Astrocyte of the cerebellum (primary cell): ENCODE data around the gene CENPE.

ENCODE experiments used
- DNase-seq: peaks from one replicate; pipeline ENCODE4 v3.0.0-alpha.2; 2011; ENCODE audit warnings: low read depth
- H3K4me3 ChIP-seq: 2 replicates; pipeline ENCODE4 v1.5.1; 2011; ENCODE audit warnings: mild to moderate bottlenecking, low read depth, low read length, moderate library complexity
- CTCF ChIP-seq: IDR thresholded peaks from 2 replicates; pipeline ENCODE4 v1.5.1; 2012; ENCODE audit warnings: low read length, low read depth, moderate library complexity, mild to moderate bottlenecking; ENCODE audit errors: missing control alignments
- in situ Hi-C: cut with HindIII; loops from 2 replicates; pipeline ENCODE4 v1.10.0; 2017; ENCODE audit warnings: low sequenced_read_pairs

Gene CENPE

GRCh38 chr4:103097112-103097511 is 101.0 kb downstream of the CENPE start:
- H3K4me3 ChIP-seq: no peak overlapping the region
- in situ Hi-C loops: no loop called here
- TF ChIP-seq CTCF: no peak
- DNase-seq: no peak

- in situ Hi-C loops: no loop called here
- H3K4me3 ChIP-seq: no peak overlapping the region
- TF ChIP-seq CTCF: no peak
- no peak for DNase-seq
Measured at GRCh38 chr4:103095080-103095479, 103.1 kb downstream of the CENPE start.

GRCh38 chr4:103092245-103092644 is 105.9 kb downstream of the CENPE start:
- TF ChIP-seq CTCF: no peak
- H3K4me3 ChIP-seq: no peak overlapping the region
- no peak for DNase-seq
- in situ Hi-C loops: loop anchor here (5.0 kb wide), 2 partner anchors 50 to 470 kb away; no protein-coding TSS in a partner anchor

DNA sequence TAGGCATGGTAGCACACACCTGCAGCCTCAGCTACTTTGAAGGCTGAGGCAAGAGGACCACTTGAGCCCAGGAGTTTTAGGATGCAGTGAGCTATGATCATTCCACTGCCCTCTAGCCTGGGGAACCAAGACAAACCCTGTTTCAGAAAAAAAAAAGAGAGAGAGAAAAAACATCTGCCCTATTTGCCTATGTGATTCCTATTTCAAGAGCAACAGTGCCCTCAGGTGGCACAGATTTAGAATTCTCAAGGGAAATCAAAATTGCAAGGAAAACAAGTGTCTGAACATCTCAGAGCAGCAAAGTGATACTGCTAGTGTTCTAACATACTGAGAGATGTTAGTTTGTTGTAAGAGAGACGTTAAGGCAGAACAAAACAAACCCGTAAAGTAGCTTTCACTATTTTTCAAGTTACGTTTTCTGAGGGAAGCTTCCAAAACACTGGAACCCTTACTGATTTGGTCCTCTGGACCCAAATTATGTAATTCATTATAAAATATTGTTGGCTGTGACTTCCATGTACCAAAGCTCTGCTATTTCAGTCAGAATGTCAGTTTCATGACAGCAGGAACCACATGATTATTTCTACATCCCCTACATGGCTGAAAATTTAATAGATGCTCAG is 106.4 kb downstream of the CENPE start:
- in situ Hi-C loops: loop anchor here (5.0 kb wide), 2 partner anchors 49 to 469 kb away; no protein-coding TSS in a partner anchor
- peak; percentile 62 for TF ChIP-seq CTCF
- peak; percentile 67 for DNase-seq
- no peak overlapping the region for H3K4me3 ChIP-seq

DNA sequence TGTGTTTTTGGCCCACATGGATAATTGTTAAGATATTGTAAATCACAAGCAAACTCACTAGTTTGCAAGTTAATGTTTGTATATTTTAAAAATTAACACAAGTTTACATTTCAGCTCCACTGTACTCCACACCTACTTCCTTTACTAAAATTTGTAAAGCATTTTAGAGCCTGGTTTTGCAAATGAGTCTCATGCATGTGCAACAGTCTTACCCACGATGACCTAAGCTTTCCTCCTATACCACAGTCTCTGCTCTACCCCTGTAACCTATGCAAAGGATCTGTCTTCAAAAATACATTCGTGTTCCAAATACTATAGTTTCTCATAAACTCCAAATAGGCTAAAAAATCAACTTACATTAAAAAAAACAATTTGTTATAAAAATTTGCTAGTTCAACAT is 108.7 kb downstream of the CENPE start:
- in situ Hi-C loops: no loop called here
- no peak for TF ChIP-seq CTCF
- no peak for DNase-seq
- no peak overlapping the region for H3K4me3 ChIP-seq

GRCh38 chr4:103086551-103086950 is 111.6 kb downstream of the CENPE start:
- DNase-seq: no peak
- H3K4me3 ChIP-seq: no peak overlapping the region
- TF ChIP-seq CTCF: no peak
- in situ Hi-C loops: no loop called here
